ENCODE results near the gene ST6GALNAC4.

DNA sequence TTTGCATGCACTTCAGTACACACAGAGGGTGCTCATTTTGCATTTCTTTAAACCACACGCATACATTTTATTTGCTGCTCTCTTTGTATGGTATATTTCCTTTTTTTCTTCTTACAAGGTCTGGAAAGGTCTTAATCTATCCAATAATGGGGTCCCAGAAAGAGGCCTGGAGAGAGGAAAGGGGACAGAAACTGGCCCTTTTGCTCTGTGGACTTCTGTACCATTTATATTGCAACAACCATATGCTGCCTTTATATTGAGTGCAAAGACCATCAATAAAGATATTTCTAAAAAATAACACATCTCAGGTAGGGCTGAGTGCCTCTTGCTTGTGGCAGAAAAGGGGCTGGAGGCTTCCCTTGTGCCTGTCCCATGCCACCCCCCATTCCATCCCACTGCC lies 36.3 kb upstream of the ST6GALNAC4 start:
- TF ChIP-seq POLR2AphosphoS5 (IDR thresholded peaks at IDR 0.05) (no peak), POLR2A (IDR thresholded peaks at IDR 0.05) (no peak), EP300 (IDR thresholded peaks at IDR 0.05) (no peak)
- TF ChIP-seq, protein P1, sequence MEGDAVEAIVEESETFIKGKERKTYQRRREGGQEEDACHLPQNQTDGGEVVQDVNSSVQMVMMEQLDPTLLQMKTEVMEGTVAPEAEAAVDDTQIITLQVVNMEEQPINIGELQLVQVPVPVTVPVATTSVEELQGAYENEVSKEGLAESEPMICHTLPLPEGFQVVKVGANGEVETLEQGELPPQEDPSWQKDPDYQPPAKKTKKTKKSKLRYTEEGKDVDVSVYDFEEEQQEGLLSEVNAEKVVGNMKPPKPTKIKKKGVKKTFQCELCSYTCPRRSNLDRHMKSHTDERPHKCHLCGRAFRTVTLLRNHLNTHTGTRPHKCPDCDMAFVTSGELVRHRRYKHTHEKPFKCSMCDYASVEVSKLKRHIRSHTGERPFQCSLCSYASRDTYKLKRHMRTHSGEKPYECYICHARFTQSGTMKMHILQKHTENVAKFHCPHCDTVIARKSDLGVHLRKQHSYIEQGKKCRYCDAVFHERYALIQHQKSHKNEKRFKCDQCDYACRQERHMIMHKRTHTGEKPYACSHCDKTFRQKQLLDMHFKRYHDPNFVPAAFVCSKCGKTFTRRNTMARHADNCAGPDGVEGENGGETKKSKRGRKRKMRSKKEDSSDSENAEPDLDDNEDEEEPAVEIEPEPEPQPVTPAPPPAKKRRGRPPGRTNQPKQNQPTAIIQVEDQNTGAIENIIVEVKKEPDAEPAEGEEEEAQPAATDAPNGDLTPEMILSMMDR (IDR thresholded peaks at IDR 0.05) = no peak
